Heart left ventricle (tissue), 13 donors: ENCODE measurements around the gene PALLD.

Source experiments
- CTCF ChIP-seq, 12 donors: fragments of 200-600 bp; sonication (generic) in 4 of 12; IDR thresholded peaks; one replicate each; pipeline versions ENCODE4 v1.5.0 to v1.8.0; 2018 to 2022; ENCODE audit warnings: antibody characterized with exemption in 12 of 12, mild to moderate bottlenecking in 5 of 12
- POLR2A ChIP-seq, 2 donors: fragments of 450-650 bp; IDR thresholded peaks; one replicate each; pipeline ENCODE4 v1.6.1; 2017; ENCODE audit warnings: antibody characterized with exemption in 2 of 2, mild to moderate bottlenecking in 2 of 2, moderate library complexity in 2 of 2
- donor health status: ischemic (EF 13 %, LVEDD 7.1; RV severe dilation, severe dysfunction).
- donor health status: DM: no; HTN: yes; CAD: no.
- donor health status: DM: no; HTN: no; CAD: no.
- donor health status: ischemic (EF 25% LVEDD 6.9; RV normal size, moderate dysfunction).
- donor health status: ischemic (EF 25% LVEDD 5.7; RV mildly dilated, moderate dysfunction).
- donor health status: ischemic (EF 35%, LVEDD 5.7; RV mildly dilated, moderate dysfunction).
- donor health status: nonischemic (EF 11% LVEDD 7.7; RV severe dilation, severe dysfunction).
- donor health status: DM: yes; HTN: yes; CAD: no.
- donor health status: PGD.
- donor health status: ischemic (EF 29% LVEDD 5.4; RV normal size, mild dysfunction).
- donor health status: nonischemic (EF 23%, LVEDD 6.1; RV moderate dilation, normal function).

DNA sequence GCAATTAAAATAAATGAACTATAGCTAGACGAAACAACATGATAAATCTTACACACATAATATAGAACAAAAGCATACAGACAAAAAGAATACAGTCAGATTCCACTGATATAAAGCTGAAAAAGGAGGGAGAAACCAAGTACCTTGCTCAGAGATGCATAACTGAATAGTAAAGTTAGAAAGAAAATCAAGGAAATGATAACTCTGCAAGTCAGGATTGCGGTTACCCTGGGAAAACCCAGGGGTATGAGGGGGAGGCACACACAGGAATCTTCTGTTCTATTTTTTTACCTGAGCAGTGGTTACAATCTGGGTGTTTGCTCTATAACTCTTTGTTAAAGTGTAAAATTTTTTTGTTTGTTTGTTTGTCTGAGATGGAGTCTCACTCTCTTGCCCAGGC, 304.1 kb downstream of the PALLD start:
- TF ChIP-seq CTCF (IDR thresholded peaks at IDR 0.05) (no peak), POLR2A (IDR thresholded peaks at IDR 0.05) (no peak)
